IMR-90 (cell line): ENCODE results near the gene CARMIL1. TPM values are rescaled to one million over a fixed set of nuclear protein-coding genes. Genes with fewer than 3 reads are reported as not detected.

ENCODE experiments used
- ATAC-seq: fragments of 200-7000 bp; cut with Tn5 transposase; 2 replicates; pipeline ENCODE4 v1.9.1; 2020; ENCODE audit warnings: low read depth, mild to moderate bottlenecking, moderate library complexity
- BruUV-seq: library from RNA; stranded (reverse); fragments of 400-500 nt; replicated peaks from 2 replicates; lab custom pipeline; 2021; lab: Mats Ljungman, UMichigan
- CTCF ChIA-PET: fragments of 300-600 bp; formaldehyde crosslinking; extraction: SDS; loops from one replicate; lab custom pipeline; 2021; ENCODE audit warnings: antibody characterized with exemption; lab: Yijun Ruan, JAX
- POLR2A ChIA-PET: fragments of 300-600 bp; sonication (Branson Sonifier 250); formaldehyde crosslinking; loops from one replicate; lab custom pipeline; 2022; ENCODE audit warnings: antibody characterized with exemption; ENCODE audit not compliant: unreplicated experiment; lab: Charles Lee
- DNase-seq: peaks from one replicate; pipeline ENCODE4 v3.0.0; 2013
- H2AFZ ChIP-seq: replicated peaks from 2 replicates; pipeline ENCODE3; 2013; ENCODE audit warnings: low read length, mild to moderate bottlenecking; ENCODE audit not compliant: poor library complexity
- H2AK5ac ChIP-seq: 2 replicates; pipeline ENCODE4 v1.6.1; 2013; ENCODE audit warnings: low read depth, low read length, inconsistent platforms
- H2AK9ac ChIP-seq: replicated peaks from 2 replicates; pipeline ENCODE3; 2013; ENCODE audit warnings: mild to moderate bottlenecking, low read depth, low read length, moderate library complexity; ENCODE audit not compliant: poor library complexity
- H2BK120ac ChIP-seq: 2 replicates; pipeline ENCODE4 v1.6.1; 2013; ENCODE audit warnings: low read depth, low read length, inconsistent platforms
- H2BK15ac ChIP-seq: 3 replicates; pipeline ENCODE4 v1.6.1; 2013; ENCODE audit warnings: low read depth, low read length, inconsistent platforms
- H2BK20ac ChIP-seq: 2 replicates; pipeline ENCODE4 v1.6.1; 2013; ENCODE audit warnings: low read depth, mild to moderate bottlenecking, inconsistent platforms, low read length, moderate library complexity
- H2BK5ac ChIP-seq: 2 replicates; pipeline ENCODE4 v1.6.1; 2013; ENCODE audit warnings: mild to moderate bottlenecking, low read depth, low read length, inconsistent platforms; ENCODE audit not compliant: poor library complexity, severe bottlenecking
- H3K14ac ChIP-seq: replicated peaks from 2 replicates; pipeline ENCODE4 v1.6.1; 2013; ENCODE audit warnings: low read depth, low read length, inconsistent platforms
- H3K18ac ChIP-seq: 2 replicates; pipeline ENCODE4 v1.6.1; 2013; ENCODE audit warnings: low read depth, low read length, control low read depth
- H3K23ac ChIP-seq: 2 replicates; pipeline ENCODE4 v1.6.1; 2013; ENCODE audit warnings: low read depth, low read length, inconsistent platforms
- H3K27ac ChIP-seq: 2 replicates; pipeline ENCODE4 v1.5.1; 2013; ENCODE audit warnings: mild to moderate bottlenecking, control low read depth, low read length; ENCODE audit not compliant: insufficient read depth
- H3K27me3 ChIP-seq: 2 replicates; pipeline ENCODE4 v1.6.1; 2013; ENCODE audit warnings: low read length; ENCODE audit not compliant: control insufficient read depth, insufficient read depth
- H3K36me3 ChIP-seq: 2 replicates; pipeline ENCODE4 v1.6.1; 2013; ENCODE audit warnings: low read length, mixed read lengths; ENCODE audit not compliant: control insufficient read depth, insufficient read depth
- H3K4ac ChIP-seq: 2 replicates; pipeline ENCODE4 v1.6.1; 2013; ENCODE audit warnings: low read depth, low read length, inconsistent platforms
- H3K4me1 ChIP-seq: 2 replicates; pipeline ENCODE4 v1.6.1; 2013; ENCODE audit warnings: low read length, mixed read lengths; ENCODE audit not compliant: control insufficient read depth, insufficient read depth
- H3K4me2 ChIP-seq: 2 replicates; pipeline ENCODE4 v1.6.1; 2013; ENCODE audit warnings: low read depth, mild to moderate bottlenecking, control low read depth, low read length, moderate library complexity
- H3K4me3 ChIP-seq: 2 replicates; pipeline ENCODE4 v1.5.1; 2013; ENCODE audit warnings: low read depth, mild to moderate bottlenecking, control low read depth, low read length, moderate library complexity; ENCODE audit not compliant: insufficient read depth
- H3K56ac ChIP-seq: 2 replicates; pipeline ENCODE4 v1.6.1; 2013; ENCODE audit warnings: low read length, inconsistent platforms; ENCODE audit not compliant: insufficient read depth; ENCODE audit errors: extremely low read depth
- H3K79me1 ChIP-seq, 2 experiments: 2 replicates each; pipeline ENCODE4 v1.6.1; 2013; ENCODE audit warnings: low read length in 2 of 2, inconsistent platforms in 1 of 2, low read depth in 1 of 2
- H3K9ac ChIP-seq: 2 replicates; pipeline ENCODE4 v1.6.1; 2013; ENCODE audit warnings: low read depth, low read length, control low read depth
- H3K9me1 ChIP-seq: 2 replicates; pipeline ENCODE4 v1.6.1; 2013; ENCODE audit warnings: low read length, inconsistent platforms; ENCODE audit not compliant: insufficient read depth
- H3K9me3 ChIP-seq: 2 replicates; pipeline ENCODE4 v1.6.1; 2013; ENCODE audit warnings: low read length; ENCODE audit not compliant: control insufficient read depth, insufficient read depth
- H4K20me1 ChIP-seq: 2 replicates; pipeline ENCODE4 v1.6.1; 2013; ENCODE audit warnings: low read length, inconsistent platforms; ENCODE audit not compliant: insufficient read depth
- H4K5ac ChIP-seq: 2 replicates; pipeline ENCODE4 v1.6.1; 2013; ENCODE audit warnings: mild to moderate bottlenecking, low read depth, low read length, control low read depth
- H4K8ac ChIP-seq, 2 experiments: 2 replicates each; pipeline ENCODE4 v1.6.1; 2013; ENCODE audit warnings: low read depth in 2 of 2, low read length in 2 of 2, control low read depth in 1 of 2, inconsistent platforms in 1 of 2
- H4K91ac ChIP-seq: 2 replicates; pipeline ENCODE4 v1.6.1; 2013; ENCODE audit warnings: low read depth, low read length, inconsistent platforms; ENCODE audit not compliant: insufficient read depth
- MAZ ChIP-seq: IDR thresholded peaks from 2 replicates; pipeline ENCODE4 v1.6.1; 2012; ENCODE audit warnings: low read depth, mild to moderate bottlenecking, low read length, improper control_type of control experiment, moderate library complexity, borderline replicate concordance
- SMC3 ChIP-seq: fragments of 150-350 bp; IDR thresholded peaks from 2 replicates; pipeline ENCODE4 v1.6.1; 2016; ENCODE audit warnings: low read depth, mild to moderate bottlenecking, antibody characterized with exemption, low read length, moderate library complexity
- WGBS, 2 experiments: methylation state at CpG; one replicate each; pipeline versions ENCODE4 v1.1.5 to v1.1.7; 2013; ENCODE audit warnings: missing lambda C conversion rate in 2 of 2; ENCODE audit not compliant: insufficient read length in 1 of 2; ENCODE audit errors: extremely low coverage in 2 of 2; 5-methylcytosine and 5-hydroxymethylcytosine counted together
- dilution Hi-C: fragments of 300-500 bp; cut with HindIII; formaldehyde crosslinking; loops from one replicate; pipeline ENCODE4 v1.14.3; 2018; ENCODE audit warnings: low sequenced_read_pairs; ENCODE audit not compliant: unreplicated experiment
- in situ Hi-C: fragments of 300-500 bp; cut with MboI; formaldehyde crosslinking; loops from 3 replicates; pipeline ENCODE4 v1.14.3; 2019; ENCODE audit warnings: low sequenced_read_pairs, inconsistent platforms, mixed read lengths
- intact Hi-C: fragments of 100-400 bp; cut with micrococcal nuclease; formaldehyde crosslinking; loops from 2 replicates; pipeline ENCODE4 v1.10.0; 2022
- microRNA-seq, 2 experiments: library from miRNA; stranded (forward) in 1 of 2; unstranded in 1 of 2; fragments of 10-50 nt in 1 of 2; fragments of <30 nt in 1 of 2; gene quantifications in 1 of 2; microRNA quantifications in 1 of 2; one replicate each; pipeline versions ENCODE3 to v1.1.0; 2013 to 2020; ENCODE audit not compliant: insufficient read depth in 1 of 2, insufficient read length in 1 of 2, unreplicated experiment in 1 of 2
- polyA plus RNA-seq, 3 experiments: library from polyadenylated mRNA; depleted of rRNA; stranded (reverse); fragments of >200 nt; gene quantifications; 2 replicates each; pipeline ENCODE4 v1.2.3, GENCODE V29; 2012; ENCODE audit warnings: low replicate concordance in 1 of 3
- small RNA-seq, 5 experiments: library from RNA; depleted of rRNA; stranded (forward); fragments of <200 nt; gene quantifications; one replicate each; pipeline ENCODE3, GENCODE V24; 2012
- total RNA-seq: library from RNA; depleted of rRNA; stranded (reverse); fragments of >200 nt; gene quantifications from 2 replicates; pipeline ENCODE4 v1.2.3, GENCODE V29; 2012

CARMIL1 gene
- total and polyA plus RNA-seq, 2 of the 4 experiments (the other 2 are of a cell fraction): 1.3 to 2.9 TPM

DNA sequence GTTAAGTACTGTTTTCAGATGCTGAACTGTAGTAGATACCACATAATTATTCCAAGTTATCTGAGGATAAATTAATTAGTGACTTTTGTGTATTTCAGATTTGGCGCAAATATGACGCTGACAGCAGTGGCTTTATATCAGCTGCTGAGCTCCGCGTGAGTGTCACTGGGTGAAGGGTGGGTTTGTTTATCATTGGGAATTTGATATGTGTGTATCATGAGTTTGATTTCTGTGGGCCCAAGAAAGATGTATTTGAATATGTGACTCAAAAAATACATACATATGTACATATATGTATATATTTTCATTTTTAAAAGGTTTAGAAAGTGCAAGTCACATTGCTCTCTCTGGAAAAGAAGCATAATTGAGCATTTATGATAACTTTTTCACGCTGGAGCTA is 390.2 kb downstream of the CARMIL1 start:
- Histone ChIP-seq H3K4me1 (no peaks in the 10 kb centered on the region), H3K36me3 (no peaks in the 10 kb centered on the region), H4K20me1 (no peaks in the 10 kb centered on the region), H3K23ac (no peak overlapping the region), H4K5ac (no peak overlapping the region), H3K9ac (no peak overlapping the region), H3K56ac (no peak overlapping the region), H3K27me3 (no peaks in the 10 kb centered on the region), H3K14ac (no peak overlapping the region), H2AFZ (no peak overlapping the region), H4K91ac (no peak overlapping the region), H2BK15ac (no peak overlapping the region), H2BK120ac (no peak overlapping the region), H3K9me1 (no peaks in the 10 kb centered on the region), H3K4me3 (no peak overlapping the region), H3K79me1 (no peaks in the 10 kb centered on the region), H4K8ac (no peak overlapping the region), H2BK20ac (no peak overlapping the region), H3K9me3 (no peaks in the 10 kb centered on the region), H3K4me2 (no peak overlapping the region), H2AK5ac (no peak overlapping the region), H3K27ac (no peak overlapping the region), H2BK5ac (no peak overlapping the region), H3K4ac (no peak overlapping the region), H2AK9ac (no peak overlapping the region), H3K18ac (no peak overlapping the region)
- ATAC-seq (no peak), DNase-seq (no peak)
- CTCF ChIA-PET: no interaction called here
- no TSS peak for BruUV-seq
- intact Hi-C loops (no loop called here), dilution Hi-C loops (no loop called here), in situ Hi-C loops (no loop called here)
- no peak for TF ChIP-seq SMC3
- TF ChIP-seq MAZ: no peak
- POLR2A ChIA-PET: no interaction called here
- WGBS, 2 experiments: no CpG with 5 or more reads among the region's 5 CpGs

Small RNAs within 50 kb of the gene (microRNA-seq; reads per million reads assigned to microRNA genes)
- gene RF00019 (ENCODE audit: insufficient read depth, insufficient read length) (not detected), gene RNU6-987P (ENCODE audit: insufficient read depth, insufficient read length) (not detected)

Small RNAs within 50 kb of the gene (small RNA-seq; reads per million reads assigned to genes)
- gene RF00019 (0 reads per million in 5 experiments), gene RNU6-987P (0 reads per million in 5 experiments)
